ENCODE measurements around the gene DCP2. TPM values are rescaled to one million over a fixed set of nuclear protein-coding genes. Genes with fewer than 3 reads are reported as not detected.

Gene DCP2
- polyA plus RNA-seq, 1 donor from 2014 or later = 26.2 TPM

DNA sequence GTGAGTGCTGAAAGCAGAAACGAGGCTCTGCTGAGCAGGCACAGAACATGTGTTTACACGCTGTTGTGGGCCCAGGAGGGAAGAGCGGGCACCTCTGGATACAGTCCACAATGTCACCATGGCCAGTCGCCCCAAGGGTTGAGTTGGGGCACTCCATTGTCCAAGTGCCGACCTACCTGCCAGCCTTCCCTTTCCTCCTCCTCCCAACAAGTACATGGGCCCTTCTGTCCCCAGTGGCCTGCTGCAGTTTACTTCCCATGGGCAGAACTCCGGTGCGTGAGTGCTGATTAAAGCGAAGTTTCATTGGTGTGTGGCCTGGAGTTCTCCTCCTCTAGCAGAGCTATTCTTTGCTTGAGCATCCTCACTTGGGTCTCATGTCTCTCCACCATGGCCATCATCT lies 50.4 kb downstream of the DCP2 start:
- Histone ChIP-seq H3K36me3 (ENCODE audit: insufficient read depth, low read length) (no peaks in the 10 kb centered on the region), H3K9me2 (ENCODE audit: insufficient read depth, low read length) (no peaks in the 10 kb centered on the region)

DNA sequence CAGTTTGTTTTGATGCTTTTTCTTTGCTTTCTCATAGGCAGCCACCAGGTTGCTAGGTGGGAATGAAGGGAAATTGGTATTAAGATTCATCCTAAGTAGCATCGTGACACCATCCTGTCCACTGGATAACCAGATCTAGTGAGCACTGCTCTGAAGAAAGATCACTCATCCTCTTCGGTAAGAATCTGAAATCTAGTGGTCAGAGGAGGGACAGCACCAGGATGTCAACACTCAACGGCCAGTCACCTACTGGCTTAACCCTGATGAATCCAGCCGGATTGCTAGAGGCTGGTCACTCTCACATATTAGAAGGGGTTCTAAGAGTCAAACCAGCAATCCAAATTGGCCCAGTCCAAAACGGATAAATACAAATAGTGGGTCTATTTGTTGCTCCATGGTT lies 50.8 kb downstream of the DCP2 start:
- Histone ChIP-seq H3K9me2 (ENCODE audit: insufficient read depth, low read length) (no peaks in the 10 kb centered on the region), H3K36me3 (ENCODE audit: insufficient read depth, low read length) (no peaks in the 10 kb centered on the region), H4K20me1 (ENCODE audit: insufficient read depth) (no peaks in the 10 kb centered on the region), H3K9me3 (ENCODE audit: low read length) (no peaks in the 10 kb centered on the region), H3F3A (ENCODE audit: insufficient read depth, low read length, poor library complexity, severe bottlenecking) (no peaks in the 10 kb centered on the region), H3K79me2 (replicated peaks; ENCODE audit: insufficient read depth, low read length) (no peaks in the 10 kb centered on the region), H3K27ac (ENCODE audit: low read length) (no peak overlapping the region), H3K27me3 (ENCODE audit: insufficient read depth, low read depth, low read length) (no peaks in the 10 kb centered on the region), H3K4me3 (ENCODE audit: low read length) (no peak overlapping the region), H3K9ac (ENCODE audit: low read length) (no peak overlapping the region), H2AFZ (ENCODE audit: low read depth, low read length) (no peak overlapping the region), H3K4me2 (ENCODE audit: low read length) (no peak overlapping the region)
- TF ChIP-seq EP300 (conservative IDR thresholded peaks at IDR 0.05; ENCODE audit: poor library complexity, severe bottlenecking) (no peak), TAF1 (IDR thresholded peaks at IDR 0.05; ENCODE audit: low read depth) (no peak), MXI1 (conservative IDR thresholded peaks at IDR 0.05; ENCODE audit: poor library complexity, severe bottlenecking) (no peak), SMC3 (conservative IDR thresholded peaks at IDR 0.05; ENCODE audit: poor library complexity) (no peak), EZH2 (IDR thresholded peaks at IDR 0.05; ENCODE audit: borderline replicate concordance, insufficient read depth, low read length, poor library complexity, severe bottlenecking) (no peak), RAD21 (conservative IDR thresholded peaks at IDR 0.05) (no peak), POLR2AphosphoS5 (IDR thresholded peaks at IDR 0.05) (no peak)
- TF ChIP-seq, protein P1, sequence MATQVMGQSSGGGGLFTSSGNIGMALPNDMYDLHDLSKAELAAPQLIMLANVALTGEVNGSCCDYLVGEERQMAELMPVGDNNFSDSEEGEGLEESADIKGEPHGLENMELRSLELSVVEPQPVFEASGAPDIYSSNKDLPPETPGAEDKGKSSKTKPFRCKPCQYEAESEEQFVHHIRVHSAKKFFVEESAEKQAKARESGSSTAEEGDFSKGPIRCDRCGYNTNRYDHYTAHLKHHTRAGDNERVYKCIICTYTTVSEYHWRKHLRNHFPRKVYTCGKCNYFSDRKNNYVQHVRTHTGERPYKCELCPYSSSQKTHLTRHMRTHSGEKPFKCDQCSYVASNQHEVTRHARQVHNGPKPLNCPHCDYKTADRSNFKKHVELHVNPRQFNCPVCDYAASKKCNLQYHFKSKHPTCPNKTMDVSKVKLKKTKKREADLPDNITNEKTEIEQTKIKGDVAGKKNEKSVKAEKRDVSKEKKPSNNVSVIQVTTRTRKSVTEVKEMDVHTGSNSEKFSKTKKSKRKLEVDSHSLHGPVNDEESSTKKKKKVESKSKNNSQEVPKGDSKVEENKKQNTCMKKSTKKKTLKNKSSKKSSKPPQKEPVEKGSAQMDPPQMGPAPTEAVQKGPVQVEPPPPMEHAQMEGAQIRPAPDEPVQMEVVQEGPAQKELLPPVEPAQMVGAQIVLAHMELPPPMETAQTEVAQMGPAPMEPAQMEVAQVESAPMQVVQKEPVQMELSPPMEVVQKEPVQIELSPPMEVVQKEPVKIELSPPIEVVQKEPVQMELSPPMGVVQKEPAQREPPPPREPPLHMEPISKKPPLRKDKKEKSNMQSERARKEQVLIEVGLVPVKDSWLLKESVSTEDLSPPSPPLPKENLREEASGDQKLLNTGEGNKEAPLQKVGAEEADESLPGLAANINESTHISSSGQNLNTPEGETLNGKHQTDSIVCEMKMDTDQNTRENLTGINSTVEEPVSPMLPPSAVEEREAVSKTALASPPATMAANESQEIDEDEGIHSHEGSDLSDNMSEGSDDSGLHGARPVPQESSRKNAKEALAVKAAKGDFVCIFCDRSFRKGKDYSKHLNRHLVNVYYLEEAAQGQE (IDR thresholded peaks at IDR 0.05; ENCODE audit: borderline replicate concordance) = no peak
- TF ChIP-seq, protein P2, sequence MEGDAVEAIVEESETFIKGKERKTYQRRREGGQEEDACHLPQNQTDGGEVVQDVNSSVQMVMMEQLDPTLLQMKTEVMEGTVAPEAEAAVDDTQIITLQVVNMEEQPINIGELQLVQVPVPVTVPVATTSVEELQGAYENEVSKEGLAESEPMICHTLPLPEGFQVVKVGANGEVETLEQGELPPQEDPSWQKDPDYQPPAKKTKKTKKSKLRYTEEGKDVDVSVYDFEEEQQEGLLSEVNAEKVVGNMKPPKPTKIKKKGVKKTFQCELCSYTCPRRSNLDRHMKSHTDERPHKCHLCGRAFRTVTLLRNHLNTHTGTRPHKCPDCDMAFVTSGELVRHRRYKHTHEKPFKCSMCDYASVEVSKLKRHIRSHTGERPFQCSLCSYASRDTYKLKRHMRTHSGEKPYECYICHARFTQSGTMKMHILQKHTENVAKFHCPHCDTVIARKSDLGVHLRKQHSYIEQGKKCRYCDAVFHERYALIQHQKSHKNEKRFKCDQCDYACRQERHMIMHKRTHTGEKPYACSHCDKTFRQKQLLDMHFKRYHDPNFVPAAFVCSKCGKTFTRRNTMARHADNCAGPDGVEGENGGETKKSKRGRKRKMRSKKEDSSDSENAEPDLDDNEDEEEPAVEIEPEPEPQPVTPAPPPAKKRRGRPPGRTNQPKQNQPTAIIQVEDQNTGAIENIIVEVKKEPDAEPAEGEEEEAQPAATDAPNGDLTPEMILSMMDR (IDR thresholded peaks at IDR 0.05; ENCODE audit: poor library complexity, severe bottlenecking) = no peak

More for the DNA sequence above, 50.4 kb downstream of the DCP2 start:
- Histone ChIP-seq H3K4me3 (ENCODE audit: low read length) (no peak overlapping the region), H4K20me1 (ENCODE audit: insufficient read depth) (no peaks in the 10 kb centered on the region), H3K9me3 (ENCODE audit: low read length) (no peaks in the 10 kb centered on the region), H3K79me2 (replicated peaks; ENCODE audit: insufficient read depth, low read length) (no peaks in the 10 kb centered on the region), H3F3A (ENCODE audit: insufficient read depth, low read length, poor library complexity, severe bottlenecking) (no peaks in the 10 kb centered on the region), H3K27me3 (ENCODE audit: insufficient read depth, low read depth, low read length) (no peaks in the 10 kb centered on the region), H3K4me2 (ENCODE audit: low read length) (no peak overlapping the region), H3K27ac (ENCODE audit: low read length) (no peak overlapping the region), H3K9ac (ENCODE audit: low read length) (no peak overlapping the region), H2AFZ (ENCODE audit: low read depth, low read length) (no peak overlapping the region)
- TF ChIP-seq RAD21 (conservative IDR thresholded peaks at IDR 0.05) (no peak), TAF1 (IDR thresholded peaks at IDR 0.05; ENCODE audit: low read depth) (no peak), EP300 (conservative IDR thresholded peaks at IDR 0.05; ENCODE audit: poor library complexity, severe bottlenecking) (no peak), EZH2 (IDR thresholded peaks at IDR 0.05; ENCODE audit: borderline replicate concordance, insufficient read depth, low read length, poor library complexity, severe bottlenecking) (no peak), POLR2AphosphoS5 (IDR thresholded peaks at IDR 0.05) (no peak), SMC3 (conservative IDR thresholded peaks at IDR 0.05; ENCODE audit: poor library complexity) (no peak), MXI1 (conservative IDR thresholded peaks at IDR 0.05; ENCODE audit: poor library complexity, severe bottlenecking) (no peak)
- TF ChIP-seq, protein P2 (IDR thresholded peaks at IDR 0.05; ENCODE audit: poor library complexity, severe bottlenecking) = no peak
- TF ChIP-seq, protein P1 (IDR thresholded peaks at IDR 0.05; ENCODE audit: borderline replicate concordance) = no peak

All from neural cell (in vitro differentiated cells).